ENCODE data around the gene ANTXR2.

The ANTXR2 gene

GRCh38 chr4:80074069-80074468, 1.0 kb upstream of the ANTXR2 start:
- DNase-seq (ENCODE audit: extremely low read depth, low read depth), result no peak
- no peak for TF ChIP-seq CTCF (IDR thresholded peaks at IDR 0.05; ENCODE audit: low read depth, low read length)

GRCh38 chr4:80073473-80074008, 512 bp upstream of the ANTXR2 start:
- DNase-seq (ENCODE audit: extremely low read depth, low read depth), result no peak
- TF ChIP-seq CTCF (IDR thresholded peaks at IDR 0.05; ENCODE audit: low read depth, low read length), result no peak

GRCh38 chr4:80072228-80072743, 743 bp downstream of the ANTXR2 start:
- no peak for TF ChIP-seq CTCF (IDR thresholded peaks at IDR 0.05; ENCODE audit: low read depth, low read length)
- no peak for DNase-seq (ENCODE audit: extremely low read depth, low read depth)

- no peak for DNase-seq (ENCODE audit: extremely low read depth, low read depth)
- no peak for TF ChIP-seq CTCF (IDR thresholded peaks at IDR 0.05; ENCODE audit: low read depth, low read length)
These were observed 1.3 kb downstream of the ANTXR2 start for GRCh38 chr4:80071604-80072227.

GRCh38 chr4:80070880-80071603, 2.0 kb downstream of the ANTXR2 start:
- no peak for TF ChIP-seq CTCF (IDR thresholded peaks at IDR 0.05; ENCODE audit: low read depth, low read length)
- DNase-seq (ENCODE audit: extremely low read depth, low read depth), result no peak

GRCh38 chr4:80069837-80070731, 2.9 kb downstream of the ANTXR2 start:
- no peak for TF ChIP-seq CTCF (IDR thresholded peaks at IDR 0.05; ENCODE audit: low read depth, low read length)
- DNase-seq (ENCODE audit: extremely low read depth, low read depth), result no peak
